Astrocyte (in vitro differentiated cells and primary cell): Measurements from ENCODE around the gene THADA.

ENCODE experiments used
- EZH2 ChIP-seq: IDR thresholded peaks from 2 replicates; pipeline ENCODE4 v1.6.1; 2012; ENCODE audit warnings: mild to moderate bottlenecking, low read length, inconsistent platforms; ENCODE audit not compliant: insufficient read depth
- TF ChIP-seq, protein P1 (sequence below): IDR thresholded peaks from 2 replicates; pipeline ENCODE4 v1.5.1; 2011; ENCODE audit warnings: low read depth, mild to moderate bottlenecking, inconsistent platforms, low read length, moderate library complexity; ENCODE audit not compliant: insufficient read depth

DNA sequence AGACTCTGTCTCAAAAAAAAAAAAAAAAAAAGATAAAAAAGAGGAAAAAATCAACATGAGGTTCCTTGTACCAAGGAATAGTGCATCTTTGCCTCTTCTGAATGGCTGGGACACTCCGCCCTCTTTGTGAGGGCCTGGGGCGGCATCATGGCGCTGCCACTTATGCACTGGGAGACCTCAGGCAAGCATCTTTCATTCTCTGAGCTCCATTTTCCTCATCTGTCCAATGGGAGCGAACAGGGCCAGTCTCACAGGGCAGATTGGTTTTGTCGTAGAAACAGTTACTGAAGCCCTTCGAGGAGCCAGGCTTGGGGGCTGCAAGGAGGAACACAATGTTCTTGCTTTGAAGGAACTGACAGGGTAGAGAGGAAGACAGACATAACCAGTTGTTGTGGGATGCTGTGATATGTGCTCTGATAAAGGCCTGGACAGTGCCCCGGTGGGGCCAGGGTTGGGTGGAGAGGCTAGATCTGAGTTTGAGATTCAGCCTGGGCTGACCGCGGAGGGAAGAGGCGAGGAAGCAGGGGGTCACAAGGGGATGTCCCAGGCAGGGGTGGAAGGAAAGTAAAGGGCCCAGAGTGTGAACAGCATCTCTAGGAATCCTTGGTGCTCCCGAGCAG is 383.5 kb downstream of the THADA start:
- no peak for TF ChIP-seq EZH2
- TF ChIP-seq, protein P1, sequence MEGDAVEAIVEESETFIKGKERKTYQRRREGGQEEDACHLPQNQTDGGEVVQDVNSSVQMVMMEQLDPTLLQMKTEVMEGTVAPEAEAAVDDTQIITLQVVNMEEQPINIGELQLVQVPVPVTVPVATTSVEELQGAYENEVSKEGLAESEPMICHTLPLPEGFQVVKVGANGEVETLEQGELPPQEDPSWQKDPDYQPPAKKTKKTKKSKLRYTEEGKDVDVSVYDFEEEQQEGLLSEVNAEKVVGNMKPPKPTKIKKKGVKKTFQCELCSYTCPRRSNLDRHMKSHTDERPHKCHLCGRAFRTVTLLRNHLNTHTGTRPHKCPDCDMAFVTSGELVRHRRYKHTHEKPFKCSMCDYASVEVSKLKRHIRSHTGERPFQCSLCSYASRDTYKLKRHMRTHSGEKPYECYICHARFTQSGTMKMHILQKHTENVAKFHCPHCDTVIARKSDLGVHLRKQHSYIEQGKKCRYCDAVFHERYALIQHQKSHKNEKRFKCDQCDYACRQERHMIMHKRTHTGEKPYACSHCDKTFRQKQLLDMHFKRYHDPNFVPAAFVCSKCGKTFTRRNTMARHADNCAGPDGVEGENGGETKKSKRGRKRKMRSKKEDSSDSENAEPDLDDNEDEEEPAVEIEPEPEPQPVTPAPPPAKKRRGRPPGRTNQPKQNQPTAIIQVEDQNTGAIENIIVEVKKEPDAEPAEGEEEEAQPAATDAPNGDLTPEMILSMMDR, result no peak
